NCI-H187 (cell line): ENCODE results near the gene PBX2.
"Not testable (repeated sequence)": the region's sequence is repeated elsewhere in the genome, so short reads cannot be mapped to it uniquely, and the experiment has no call there.

Experiments
- DNase-seq, 2 experiments: peaks; one replicate each; lab custom pipeline; 2025; lab: John Stamatoyannopoulos, UW

The PBX2 gene

DNA sequence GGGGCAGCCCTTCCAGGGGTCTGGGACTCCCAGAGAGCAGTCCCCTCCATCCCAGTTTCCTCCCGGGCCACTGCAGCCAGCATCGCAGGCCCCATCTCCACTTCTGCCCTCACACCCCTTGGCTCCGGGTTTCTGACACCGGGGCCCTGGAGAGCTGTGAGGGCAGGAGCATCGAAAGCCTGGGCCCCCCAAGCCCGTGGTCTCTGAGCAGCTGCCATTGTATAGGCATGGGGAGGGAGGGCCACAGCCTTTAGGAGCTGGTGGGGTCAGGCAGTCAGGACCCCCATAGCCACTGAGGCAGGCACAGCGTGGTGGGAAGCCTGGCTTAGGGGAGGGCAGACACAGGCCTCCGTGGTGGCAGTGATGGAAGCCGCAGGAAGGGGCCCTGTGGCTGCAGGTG, 12.2 kb upstream of the PBX2 start:
- no peak for DNase-seq

DNA sequence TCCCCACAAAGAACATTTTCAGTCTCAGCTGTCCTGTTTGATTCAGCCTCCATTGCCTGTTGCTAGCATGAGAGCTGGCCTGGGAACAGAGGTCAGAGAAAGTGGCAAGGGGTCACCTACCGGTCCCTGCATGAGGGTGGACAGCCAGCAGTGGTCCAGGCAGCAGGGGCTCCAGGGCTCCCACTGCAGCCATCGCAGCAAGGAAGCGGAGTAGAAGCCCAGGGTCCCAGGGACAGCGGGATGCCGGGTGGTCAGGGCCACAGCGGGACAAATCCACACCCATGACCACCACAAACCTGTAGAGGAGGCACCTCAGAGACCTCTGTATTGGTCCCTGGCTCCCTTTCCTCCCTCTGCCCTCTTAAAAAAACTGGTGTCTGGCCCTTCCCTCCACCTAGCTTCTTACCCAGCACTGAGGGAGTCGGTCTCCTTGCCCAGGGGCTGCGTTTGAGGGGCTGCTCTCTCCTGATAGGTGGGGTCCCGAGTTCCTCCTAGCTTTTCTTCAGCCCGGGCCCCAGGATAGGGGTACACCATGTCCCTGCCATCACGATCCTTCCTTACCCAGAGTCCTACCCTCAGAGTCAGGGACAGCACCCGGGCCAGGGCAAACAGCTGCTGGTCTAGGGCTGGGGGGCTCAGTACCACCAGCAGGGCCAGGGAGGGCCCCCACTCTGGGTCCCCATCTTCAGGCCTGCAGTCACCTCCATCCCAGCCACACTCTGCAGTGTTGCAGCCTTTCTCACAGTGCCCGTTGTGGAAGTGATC, 10.9 kb upstream of the PBX2 start:
- DNase-seq = no peak

DNA sequence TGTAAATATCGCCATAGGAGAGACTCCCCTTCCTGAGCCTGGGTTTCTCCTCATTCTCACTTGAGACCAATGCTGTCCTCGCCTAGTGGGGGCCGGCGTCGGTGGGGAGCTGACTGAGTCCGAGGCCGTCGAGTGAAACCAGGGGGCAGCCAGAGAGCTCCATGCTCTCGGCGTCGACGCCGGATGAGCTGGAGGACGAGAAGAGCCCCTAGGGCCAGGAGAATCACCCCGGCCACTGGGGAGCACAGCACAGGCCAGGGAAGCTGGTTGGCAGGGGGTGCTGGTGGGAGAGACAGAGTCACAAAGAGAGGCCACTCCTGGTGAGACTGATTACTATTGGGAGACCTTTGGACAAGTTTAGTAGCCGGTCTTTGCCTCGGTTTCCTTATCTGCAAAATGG, 8.9 kb upstream of the PBX2 start:
- DNase-seq = no peak

GRCh38 chr6:32198345-32198696, 8.3 kb upstream of the PBX2 start:
- no peak for DNase-seq

- DNase-seq = no peak
Measured at GRCh38 chr6:32196682-32197616, 6.9 kb upstream of the PBX2 start.

GRCh38 chr6:32195902-32196681, 6.1 kb upstream of the PBX2 start:
- peak in 1 of 2 experiments; percentile 8 for DNase-seq

DNA sequence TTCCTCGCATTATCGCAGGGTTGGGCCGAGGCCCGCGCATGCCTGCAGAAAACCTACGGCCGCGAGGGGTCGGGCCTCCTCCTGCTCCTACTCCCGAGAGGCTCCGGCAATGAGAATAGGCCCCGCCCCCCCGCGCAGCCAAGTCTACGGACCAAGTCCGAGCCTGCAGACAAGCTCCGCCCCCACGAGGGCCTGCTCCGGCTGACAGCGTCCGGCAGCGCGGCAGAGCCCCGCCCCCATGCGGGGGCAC, 5.6 kb upstream of the PBX2 start:
- peak; percentile 97 to 99 for DNase-seq

GRCh38 chr6:32194825-32195651, 5.0 kb upstream of the PBX2 start:
- no peak for DNase-seq

- DNase-seq = no peak
Measured at GRCh38 chr6:32194388-32194787, 4.4 kb upstream of the PBX2 start.

- not testable (repeated sequence) for DNase-seq
Measured at GRCh38 chr6:32193096-32193495, 3.1 kb upstream of the PBX2 start.

- no peak for DNase-seq
Measured at GRCh38 chr6:32192608-32193039, 2.6 kb upstream of the PBX2 start, which contains the start of gene GPSM3. Gene GPSM3 (minus strand): TSS chr6:32192643. CDS start chr6:32192513, 130 bp downstream.

DNA sequence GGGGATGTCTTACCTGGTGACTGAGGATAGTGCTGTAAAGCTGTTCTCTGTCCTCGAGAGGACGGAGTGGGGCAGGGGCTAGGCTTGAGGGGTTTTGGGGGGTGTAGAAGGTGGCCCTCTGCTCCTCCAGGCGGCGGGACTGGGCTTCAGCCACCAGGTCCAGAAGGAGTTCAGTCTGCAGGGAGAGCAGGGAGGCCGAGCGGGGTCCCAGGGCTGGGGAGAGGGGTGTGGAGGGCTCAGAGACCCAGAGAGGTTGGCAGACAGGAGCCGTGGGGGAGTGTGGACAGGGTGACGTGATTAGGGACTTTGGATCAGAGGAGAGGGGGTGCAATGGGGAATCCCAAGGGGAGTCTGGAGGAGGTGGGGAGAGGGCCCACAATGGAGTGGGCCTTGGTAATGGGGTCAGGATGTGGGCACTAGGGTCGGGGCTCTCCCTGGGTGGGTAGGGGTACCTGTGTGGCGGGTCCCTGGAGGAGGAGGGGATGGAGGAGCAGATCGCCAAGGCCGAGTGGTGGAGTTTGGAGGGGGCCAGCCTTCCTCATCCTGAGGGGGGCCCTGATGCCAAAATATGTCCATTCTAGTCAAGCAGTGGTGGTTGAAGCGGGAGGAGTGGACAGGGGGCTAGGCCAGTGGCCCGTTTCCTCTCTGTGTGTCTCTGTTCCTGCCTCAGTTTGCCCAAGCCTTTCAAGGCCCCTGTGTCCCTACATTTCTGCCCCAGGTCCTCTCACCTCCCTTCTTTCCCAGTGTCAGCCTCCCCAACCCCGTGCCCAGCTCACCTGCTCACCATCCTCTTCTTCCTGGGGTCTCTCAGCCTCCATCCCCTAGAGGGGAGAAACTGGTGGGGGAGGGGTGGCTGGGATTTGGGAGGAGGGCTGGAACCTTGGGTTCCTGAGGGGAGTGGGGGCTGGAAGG, 1.9 kb upstream of the PBX2 start:
- DNase-seq = no peak

DNA sequence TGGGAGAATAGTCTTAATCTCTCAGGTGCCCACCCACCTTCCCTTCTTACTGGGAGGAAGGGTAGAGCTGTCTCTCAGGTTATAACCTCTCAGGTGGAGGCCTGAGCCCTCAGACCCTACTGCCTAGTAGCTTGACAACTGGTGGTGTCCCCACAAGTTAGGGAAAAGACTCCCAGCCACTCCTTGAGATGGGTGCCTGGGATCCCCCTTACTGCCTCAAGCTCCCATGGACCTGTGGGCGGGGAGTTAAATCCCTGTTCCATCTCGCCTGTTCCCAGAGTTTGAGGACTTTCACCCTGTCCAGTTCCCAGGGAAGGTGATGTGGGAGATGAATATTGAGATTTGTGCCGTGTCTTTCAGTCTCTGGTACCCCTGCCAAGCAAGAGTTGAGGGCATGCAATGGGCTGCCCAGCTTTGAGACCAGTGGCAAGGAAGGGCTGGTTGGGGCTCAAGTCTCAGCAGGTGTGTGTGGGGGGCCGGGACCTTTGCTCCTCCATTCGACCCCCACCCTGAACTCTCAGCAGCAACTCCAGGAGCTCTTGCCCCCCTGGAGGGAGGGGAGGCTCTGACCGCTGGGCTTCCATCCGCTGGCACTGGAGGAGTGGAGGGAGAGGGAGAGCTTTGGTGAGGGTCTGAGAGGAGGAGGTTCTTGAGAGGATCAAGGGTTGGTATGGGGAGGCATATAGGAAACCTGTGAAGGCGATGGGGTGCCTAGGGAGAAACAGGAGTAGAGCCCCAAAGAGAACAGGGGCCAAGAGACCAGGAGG, 1.1 kb upstream of the PBX2 start:
- DNase-seq = no peak

GRCh38 chr6:32189742-32190053, 304 bp downstream of the PBX2 start:
- DNase-seq = no peak

DNA sequence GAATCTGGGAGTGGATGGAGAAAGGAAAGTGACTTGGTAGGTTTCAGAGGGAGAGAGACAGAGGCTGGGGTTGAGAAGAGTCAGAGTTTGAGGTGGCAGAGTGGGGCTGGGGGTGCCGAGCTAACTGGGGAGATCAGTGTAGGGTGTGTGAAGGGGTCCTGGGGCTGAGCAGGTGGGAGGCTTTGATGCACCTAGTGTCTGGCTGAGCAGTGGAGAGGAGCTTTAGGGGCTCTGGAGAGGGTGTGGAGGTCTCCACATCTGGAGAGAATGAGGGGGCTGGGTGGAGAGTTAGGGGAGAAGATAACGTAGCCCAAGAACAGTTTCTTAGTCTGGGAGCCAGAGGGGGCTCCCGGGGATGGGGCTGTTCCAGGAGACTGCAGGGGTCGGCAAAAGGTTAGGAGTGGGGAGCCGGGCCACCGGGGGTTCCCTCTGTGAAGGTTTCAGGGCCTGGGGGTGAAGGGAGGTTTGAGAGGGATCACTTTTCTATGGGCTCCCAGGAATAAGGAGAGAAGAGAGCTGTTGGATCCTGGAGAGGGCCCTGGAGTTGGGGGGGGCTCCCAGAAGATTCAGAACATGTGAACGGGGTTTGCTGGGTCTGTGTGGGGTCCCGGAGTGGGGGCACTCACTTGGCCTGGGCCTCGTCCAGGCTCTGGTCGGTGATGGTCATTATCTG, 797 bp downstream of the PBX2 start:
- DNase-seq = no peak

- no peak for DNase-seq
Measured at GRCh38 chr6:32188381-32189068, 1.5 kb downstream of the PBX2 start.

- DNase-seq = not testable (repeated sequence)
Measured at GRCh38 chr6:32187725-32188380, 2.1 kb downstream of the PBX2 start.

- DNase-seq = no peak
Measured at GRCh38 chr6:32187009-32187709, 2.8 kb downstream of the PBX2 start.
